Liver (tissue), 9 donors: Measurements from ENCODE around the gene TLR9. TPM values are rescaled to one million over a fixed set of nuclear protein-coding genes. Genes with fewer than 3 reads are reported as not detected.
"Not testable (repeated sequence)": the region's sequence is repeated elsewhere in the genome, so short reads cannot be mapped to it uniquely, and the experiment has no call there.

Source experiments
- DNase-seq: peaks from one replicate; pipeline ENCODE4 v3.0.0-alpha.2; 2017; ENCODE audit warnings: low spot score
- H3K27ac ChIP-seq, 2 donors: one replicate each; pipeline ENCODE4 v1.7.0; 2013; ENCODE audit warnings: inconsistent platforms in 2 of 2, low read length in 2 of 2, control low read depth in 1 of 2, low read depth in 1 of 2, mild to moderate bottlenecking in 1 of 2
- H3K27me3 ChIP-seq, 4 donors: one replicate each; pipeline versions ENCODE4 v1.6.1 to v1.7.0; 2013; ENCODE audit warnings: low read length in 3 of 4, inconsistent platforms in 1 of 4, mild to moderate bottlenecking in 1 of 4, moderate library complexity in 1 of 4; ENCODE audit not compliant: control insufficient read depth in 4 of 4, insufficient read depth in 4 of 4
- H3K36me3 ChIP-seq, 4 donors: one replicate each; pipeline versions ENCODE4 v1.6.1 to v1.7.0; 2013; ENCODE audit warnings: low read length in 3 of 4, mild to moderate bottlenecking in 3 of 4, low read depth in 1 of 4, moderate library complexity in 1 of 4; ENCODE audit not compliant: control insufficient read depth in 4 of 4, insufficient read depth in 3 of 4
- H3K4me1 ChIP-seq, 4 donors: one replicate each; pipeline versions ENCODE4 v1.6.1 to v1.7.0; 2013; ENCODE audit warnings: low read length in 3 of 4, mild to moderate bottlenecking in 3 of 4, moderate library complexity in 1 of 4; ENCODE audit not compliant: control insufficient read depth in 4 of 4, insufficient read depth in 4 of 4
- H3K4me3 ChIP-seq, 3 donors: one replicate each; pipeline versions ENCODE4 v1.6.1 to v1.7.0; 2013; ENCODE audit warnings: low read length in 3 of 3, control low read depth in 1 of 3, low read depth in 1 of 3, mild to moderate bottlenecking in 1 of 3
- H3K9ac ChIP-seq, 2 donors: one replicate each; pipeline ENCODE4 v1.7.0; 2013; ENCODE audit warnings: low read length in 2 of 2, mild to moderate bottlenecking in 2 of 2, moderate library complexity in 2 of 2, control low read depth in 1 of 2, low read depth in 1 of 2
- H3K9me3 ChIP-seq, 4 donors: one replicate each; pipeline versions ENCODE4 v1.6.1 to v1.7.0; 2013; ENCODE audit warnings: low read length in 3 of 4; ENCODE audit not compliant: control insufficient read depth in 4 of 4
- EGR1 ChIP-seq, 2 donors: IDR thresholded peaks; 2 replicates each; pipeline ENCODE4 v1.6.1; 2016 to 2018; ENCODE audit warnings: antibody characterized with exemption in 2 of 2, low read depth in 2 of 2
- HNF4G ChIP-seq: IDR thresholded peaks from 2 replicates; pipeline ENCODE4 v1.6.1; 2016; ENCODE audit warnings: antibody characterized with exemption
- SP1 ChIP-seq: IDR thresholded peaks from 2 replicates; pipeline ENCODE4 v1.6.1; 2018; ENCODE audit warnings: antibody characterized with exemption, mild to moderate bottlenecking
- TAF1 ChIP-seq: conservative IDR thresholded peaks from 2 replicates; pipeline ENCODE4 v1.6.1; 2016; ENCODE audit warnings: antibody characterized with exemption, mild to moderate bottlenecking
- YY1 ChIP-seq: IDR thresholded peaks from 2 replicates; pipeline ENCODE4 v1.6.1; 2016; ENCODE audit warnings: antibody characterized with exemption, mild to moderate bottlenecking
- WGBS: extraction: QIAGEN DNeasy Blood & Tissue Kit; methylation state at CpG from one replicate; pipeline ENCODE4 v1.1.7; 2013; 5-methylcytosine and 5-hydroxymethylcytosine counted together
- polyA plus RNA-seq, 2 donors: library from polyadenylated mRNA; stranded (reverse) in 1 of 2; unstranded in 1 of 2; fragments of 200-250 nt in 1 of 2; fragments of >200 nt in 1 of 2; fragmentation: Nextera tagmentation in 1 of 2; extraction: Ambion mirVana in 1 of 2; gene quantifications; one replicate each; pipeline versions ENCODE4 v1.2.1 to v1.2.3, GENCODE V29; 2013 to 2015
- total RNA-seq, 2 donors: library from RNA; depleted of rRNA; stranded (reverse); fragments of >200 nt; gene quantifications; one replicate each; pipeline ENCODE4 v1.2.3, GENCODE V29; 2014
- TF ChIP-seq, protein P1 (sequence below): fragments of 150-350 bp; IDR thresholded peaks from 2 replicates; pipeline ENCODE4 v1.5.1; 2017; ENCODE audit warnings: improper control_type of control experiment, low read depth, low read length; ENCODE audit not compliant: missing input control
- TF ChIP-seq, protein P2 (sequence below): IDR thresholded peaks from 2 replicates; pipeline ENCODE4 v1.6.1; 2016; ENCODE audit warnings: antibody characterized with exemption
- donor health status: healthy.
- donor health status: healthy.
- donor health status: healthy.
- donor health status: healthy.
- donor health status: healthy.

Gene TLR9, protein sequence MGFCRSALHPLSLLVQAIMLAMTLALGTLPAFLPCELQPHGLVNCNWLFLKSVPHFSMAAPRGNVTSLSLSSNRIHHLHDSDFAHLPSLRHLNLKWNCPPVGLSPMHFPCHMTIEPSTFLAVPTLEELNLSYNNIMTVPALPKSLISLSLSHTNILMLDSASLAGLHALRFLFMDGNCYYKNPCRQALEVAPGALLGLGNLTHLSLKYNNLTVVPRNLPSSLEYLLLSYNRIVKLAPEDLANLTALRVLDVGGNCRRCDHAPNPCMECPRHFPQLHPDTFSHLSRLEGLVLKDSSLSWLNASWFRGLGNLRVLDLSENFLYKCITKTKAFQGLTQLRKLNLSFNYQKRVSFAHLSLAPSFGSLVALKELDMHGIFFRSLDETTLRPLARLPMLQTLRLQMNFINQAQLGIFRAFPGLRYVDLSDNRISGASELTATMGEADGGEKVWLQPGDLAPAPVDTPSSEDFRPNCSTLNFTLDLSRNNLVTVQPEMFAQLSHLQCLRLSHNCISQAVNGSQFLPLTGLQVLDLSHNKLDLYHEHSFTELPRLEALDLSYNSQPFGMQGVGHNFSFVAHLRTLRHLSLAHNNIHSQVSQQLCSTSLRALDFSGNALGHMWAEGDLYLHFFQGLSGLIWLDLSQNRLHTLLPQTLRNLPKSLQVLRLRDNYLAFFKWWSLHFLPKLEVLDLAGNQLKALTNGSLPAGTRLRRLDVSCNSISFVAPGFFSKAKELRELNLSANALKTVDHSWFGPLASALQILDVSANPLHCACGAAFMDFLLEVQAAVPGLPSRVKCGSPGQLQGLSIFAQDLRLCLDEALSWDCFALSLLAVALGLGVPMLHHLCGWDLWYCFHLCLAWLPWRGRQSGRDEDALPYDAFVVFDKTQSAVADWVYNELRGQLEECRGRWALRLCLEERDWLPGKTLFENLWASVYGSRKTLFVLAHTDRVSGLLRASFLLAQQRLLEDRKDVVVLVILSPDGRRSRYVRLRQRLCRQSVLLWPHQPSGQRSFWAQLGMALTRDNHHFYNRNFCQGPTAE
- not detected for total RNA-seq
- under 1 TPM in 1 of 2 donors, not detected in 1; 0.02 TPM for polyA plus RNA-seq

DNA sequence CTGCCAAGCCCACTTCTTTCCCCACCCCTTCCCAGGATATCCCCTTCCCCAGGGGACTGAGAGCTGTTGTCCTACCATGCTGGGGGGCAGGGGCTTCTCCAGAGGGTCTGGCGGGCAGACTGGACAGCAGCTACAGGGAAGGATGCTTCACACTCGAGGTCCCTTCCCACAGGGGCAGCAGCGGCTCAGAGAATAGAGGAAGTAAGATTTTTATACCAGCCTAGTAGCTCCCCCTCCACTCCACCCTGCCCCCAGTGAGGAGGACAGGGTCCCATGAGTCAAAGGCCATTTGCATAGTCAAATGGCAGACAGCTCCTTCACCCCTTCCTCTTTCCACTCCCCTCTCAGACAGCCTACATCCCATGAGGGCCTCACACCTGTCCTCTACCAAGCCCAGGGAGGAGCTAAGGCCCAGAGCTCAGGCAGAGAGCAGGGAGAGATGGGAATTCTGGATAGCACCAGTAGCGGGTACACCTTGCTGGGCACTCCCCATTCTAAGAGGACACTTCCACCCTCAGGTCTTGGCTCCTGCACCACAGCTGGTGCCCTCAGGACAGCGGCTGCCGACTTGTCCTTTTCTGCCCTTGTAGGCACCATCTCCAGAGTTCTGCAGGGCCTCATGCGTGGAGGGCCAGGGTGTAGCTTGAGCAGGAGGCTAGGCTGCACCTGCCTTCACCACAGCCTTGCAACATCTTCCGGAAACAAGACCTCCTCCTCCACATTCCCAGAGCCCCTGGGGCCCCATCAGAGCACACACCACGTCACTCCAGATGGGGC, at the start of gene TLR9:
Gene TLR9, minus strand, starts transcription at position 194 of the 777 bp plus-strand sequence. Its CDS starts 116 bp downstream, at position 78.
- Histone ChIP-seq H3K36me3 (peaks cover 4 to 29% (median 9%) of the 10 kb centered on the region in 4 donors), H3K27ac (no peak within 1 kb of the TSS), H3K9me3 (no peaks in the 10 kb centered on the region), H3K4me3 (no peak within 1 kb of the TSS), H3K9ac (no peak within 1 kb of the TSS), H3K4me1 (peaks cover 0 to 2% (median 1%) of the 10 kb centered on the region in 4 donors), H3K27me3 (no peaks in the 10 kb centered on the region)
- TF ChIP-seq EGR1 (IDR thresholded peaks at IDR 0.05; ENCODE audit: low read depth in 2 of 2) (no peak), HNF4G (no peak)
- TF ChIP-seq, protein P1, sequence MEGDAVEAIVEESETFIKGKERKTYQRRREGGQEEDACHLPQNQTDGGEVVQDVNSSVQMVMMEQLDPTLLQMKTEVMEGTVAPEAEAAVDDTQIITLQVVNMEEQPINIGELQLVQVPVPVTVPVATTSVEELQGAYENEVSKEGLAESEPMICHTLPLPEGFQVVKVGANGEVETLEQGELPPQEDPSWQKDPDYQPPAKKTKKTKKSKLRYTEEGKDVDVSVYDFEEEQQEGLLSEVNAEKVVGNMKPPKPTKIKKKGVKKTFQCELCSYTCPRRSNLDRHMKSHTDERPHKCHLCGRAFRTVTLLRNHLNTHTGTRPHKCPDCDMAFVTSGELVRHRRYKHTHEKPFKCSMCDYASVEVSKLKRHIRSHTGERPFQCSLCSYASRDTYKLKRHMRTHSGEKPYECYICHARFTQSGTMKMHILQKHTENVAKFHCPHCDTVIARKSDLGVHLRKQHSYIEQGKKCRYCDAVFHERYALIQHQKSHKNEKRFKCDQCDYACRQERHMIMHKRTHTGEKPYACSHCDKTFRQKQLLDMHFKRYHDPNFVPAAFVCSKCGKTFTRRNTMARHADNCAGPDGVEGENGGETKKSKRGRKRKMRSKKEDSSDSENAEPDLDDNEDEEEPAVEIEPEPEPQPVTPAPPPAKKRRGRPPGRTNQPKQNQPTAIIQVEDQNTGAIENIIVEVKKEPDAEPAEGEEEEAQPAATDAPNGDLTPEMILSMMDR = no peak
- TF ChIP-seq, protein P2, sequence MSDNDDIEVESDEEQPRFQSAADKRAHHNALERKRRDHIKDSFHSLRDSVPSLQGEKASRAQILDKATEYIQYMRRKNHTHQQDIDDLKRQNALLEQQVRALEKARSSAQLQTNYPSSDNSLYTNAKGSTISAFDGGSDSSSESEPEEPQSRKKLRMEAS = no peak
- no peak for DNase-seq
- 80% methylated on average over 9 of the region's 9 CpGs for WGBS

DNA sequence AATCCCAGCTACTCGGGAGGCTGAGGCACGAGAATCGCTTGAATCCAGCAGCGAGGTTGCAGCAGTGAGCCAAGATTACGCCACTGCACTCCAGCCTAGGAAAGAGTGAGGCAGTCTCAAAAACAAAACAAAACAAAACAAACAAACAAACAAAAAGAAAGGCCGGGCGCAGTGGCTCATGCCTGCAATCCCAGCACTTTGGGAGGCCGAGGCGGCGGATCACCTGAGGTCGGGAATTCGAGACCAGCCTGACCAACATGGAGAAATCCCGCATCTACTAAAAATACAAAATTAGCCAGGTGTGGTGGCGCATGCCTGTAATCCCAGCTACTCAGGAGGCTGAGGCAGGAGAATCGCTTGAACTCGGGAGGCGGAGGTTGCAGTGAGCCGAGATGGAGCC, 49.3 kb upstream of the TLR9 start:
- H3K4me3 ChIP-seq, H3K9ac ChIP-seq, DNase-seq, H3K27me3 ChIP-seq, H3K9me3 ChIP-seq, H3K27ac ChIP-seq, H3K36me3 ChIP-seq: not testable (repeated sequence)
- 78% methylated on average over 18 of the region's 18 CpGs for WGBS
- peaks cover 4 to 56% (median 39%) of the 10 kb centered on the region in 4 donors for H3K4me1 ChIP-seq

DNA sequence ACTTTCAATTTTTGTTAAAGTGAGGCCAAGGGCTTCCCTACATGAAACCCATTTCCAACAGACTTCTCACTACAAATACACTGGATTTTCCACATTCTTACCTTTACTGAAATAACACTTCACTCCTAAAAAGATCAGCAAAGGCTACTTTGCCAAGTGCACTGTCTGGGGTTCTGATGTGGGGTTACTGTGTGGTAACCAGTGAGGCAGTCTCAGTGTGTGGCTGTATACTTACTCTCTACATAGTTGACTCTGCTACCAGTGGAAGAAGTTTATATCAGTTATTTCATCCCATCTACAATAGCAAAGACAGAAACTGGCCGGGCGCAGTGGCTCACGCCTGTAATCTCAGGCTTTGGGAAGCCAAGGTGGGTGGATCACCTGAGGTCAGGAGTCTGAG, 47.4 kb upstream of the TLR9 start:
- TF ChIP-seq SP1 (no peak), TAF1 (no peak), HNF4G (no peak), YY1 (no peak)
- WGBS = 66% methylated on average over 3 of the region's 3 CpGs
- Histone ChIP-seq H3K36me3 (peaks cover 8 to 12% (median 8%) of the 10 kb centered on the region in 4 donors), H3K9ac (no peak overlapping the region), H3K27me3 (no peaks in the 10 kb centered on the region), H3K9me3 (no peaks in the 10 kb centered on the region), H3K27ac (no peak overlapping the region), H3K4me1 (peaks cover 4 to 52% (median 37%) of the 10 kb centered on the region in 4 donors), H3K4me3 (no peak overlapping the region)
- DNase-seq = no peak

DNA sequence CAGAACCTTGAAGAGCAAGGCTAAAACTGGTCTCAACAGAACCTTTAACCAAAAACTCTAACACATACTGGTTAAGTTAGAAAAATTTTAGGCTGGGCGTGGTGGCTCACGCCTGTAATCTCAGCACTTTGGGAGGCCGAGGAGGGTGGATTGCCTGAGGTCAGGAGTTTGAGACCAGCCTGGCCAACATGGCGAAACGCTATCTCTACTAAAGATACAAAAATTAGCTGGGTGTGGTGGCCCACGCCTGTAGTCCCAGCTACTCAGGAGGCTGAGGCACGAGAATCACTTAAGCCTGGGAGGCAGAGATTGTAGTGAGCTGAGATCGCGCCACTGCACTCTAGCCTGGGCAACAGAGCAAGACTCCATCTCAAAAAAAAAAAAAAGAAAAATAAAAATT, 46.7 kb upstream of the TLR9 start:
- H3K27me3 ChIP-seq, H3K9me3 ChIP-seq, H3K4me3 ChIP-seq, H3K9ac ChIP-seq, H3K27ac ChIP-seq, DNase-seq: not testable (repeated sequence)
- H3K4me1 ChIP-seq = peaks cover 4 to 52% (median 37%) of the 10 kb centered on the region in 4 donors
- peaks cover 9 to 15% (median 13%) of the 10 kb centered on the region in 4 donors for H3K36me3 ChIP-seq
- 93% methylated on average over 9 of the region's 9 CpGs for WGBS
